Activated CD8-positive, alpha-beta memory T cell treated with anti-CD3 and anti-CD28 coated beads, Interleukin-2, amount 50 U/mL, for 4 hours (primary cell): ENCODE measurements around the gene SPN.
"Not testable (repeated sequence)": the region's sequence is repeated elsewhere in the genome, so short reads cannot be mapped to it uniquely, and the experiment has no call there.

Source experiments
- DNase-seq: peaks from one replicate; pipeline ENCODE4 v3.0.0-alpha.2; 2020

SPN gene

DNA sequence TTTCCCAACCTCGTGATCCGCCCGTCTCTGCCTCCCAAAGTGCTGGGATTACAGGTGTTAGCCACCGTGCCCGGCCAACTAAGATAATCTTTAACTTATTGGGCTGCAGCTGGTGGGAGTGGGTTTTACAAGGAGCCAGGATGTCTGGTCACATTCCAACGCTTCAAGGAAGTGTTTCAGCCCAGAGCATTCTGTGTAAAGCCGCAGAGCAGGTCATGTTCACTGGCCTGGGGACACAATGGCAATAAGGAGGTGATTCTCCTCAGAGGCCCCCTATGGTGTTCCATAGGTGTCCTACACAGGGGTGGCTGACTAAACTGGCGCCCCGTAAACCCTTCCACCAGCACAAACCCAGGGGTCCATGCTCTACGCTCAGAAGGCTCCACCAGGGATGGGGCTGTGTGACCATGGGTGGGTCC, 17.1 kb downstream of the SPN start:
- DNase-seq, result no peak

DNA sequence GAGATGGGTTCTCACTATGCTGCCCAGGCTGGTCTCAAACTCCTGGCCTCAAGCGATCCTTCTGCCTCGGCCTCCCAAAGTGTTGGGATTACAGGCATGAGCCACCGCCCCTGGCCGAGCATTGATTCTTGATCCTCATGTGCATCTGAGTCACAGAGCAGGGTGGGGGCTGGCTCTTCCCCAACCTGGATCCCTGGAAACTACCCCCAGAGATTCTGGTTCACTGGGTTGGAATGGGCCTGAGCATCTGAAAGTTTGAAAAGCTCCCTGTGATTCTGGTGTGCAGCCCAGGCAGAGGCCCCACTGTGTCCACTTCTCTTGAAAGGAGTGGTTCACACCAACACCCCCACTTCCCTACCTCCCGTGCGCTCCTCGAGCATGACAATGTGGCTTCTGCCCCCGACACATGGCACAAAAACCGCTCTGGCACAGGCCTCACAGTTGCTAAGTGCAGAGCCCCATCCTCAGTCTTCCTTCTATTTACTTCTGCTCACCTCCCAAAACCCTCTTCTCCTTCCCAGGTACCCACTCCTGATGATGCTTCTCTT, 20.6 kb downstream of the SPN start:
- DNase-seq, result no peak

DNA sequence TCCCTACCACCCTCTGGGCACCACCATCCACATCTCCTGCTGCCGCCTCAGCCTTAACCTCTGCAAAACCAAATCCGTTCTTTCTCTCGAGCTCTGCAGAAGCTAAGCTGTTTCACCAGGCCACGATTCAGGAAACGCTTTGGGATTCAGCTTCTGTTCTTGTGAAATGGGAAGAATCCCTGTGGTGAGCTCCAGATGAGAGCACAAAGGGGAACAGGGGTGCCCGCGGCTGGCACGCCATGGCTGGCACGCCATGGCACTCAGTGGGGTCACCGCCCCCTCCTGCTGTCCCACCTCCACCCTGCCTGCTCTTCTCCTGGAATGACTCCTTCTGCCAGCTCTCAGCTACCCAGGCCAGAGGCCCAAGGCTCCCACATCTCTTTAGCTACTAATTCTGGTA, 21.6 kb downstream of the SPN start:
- DNase-seq, result no peak

DNA sequence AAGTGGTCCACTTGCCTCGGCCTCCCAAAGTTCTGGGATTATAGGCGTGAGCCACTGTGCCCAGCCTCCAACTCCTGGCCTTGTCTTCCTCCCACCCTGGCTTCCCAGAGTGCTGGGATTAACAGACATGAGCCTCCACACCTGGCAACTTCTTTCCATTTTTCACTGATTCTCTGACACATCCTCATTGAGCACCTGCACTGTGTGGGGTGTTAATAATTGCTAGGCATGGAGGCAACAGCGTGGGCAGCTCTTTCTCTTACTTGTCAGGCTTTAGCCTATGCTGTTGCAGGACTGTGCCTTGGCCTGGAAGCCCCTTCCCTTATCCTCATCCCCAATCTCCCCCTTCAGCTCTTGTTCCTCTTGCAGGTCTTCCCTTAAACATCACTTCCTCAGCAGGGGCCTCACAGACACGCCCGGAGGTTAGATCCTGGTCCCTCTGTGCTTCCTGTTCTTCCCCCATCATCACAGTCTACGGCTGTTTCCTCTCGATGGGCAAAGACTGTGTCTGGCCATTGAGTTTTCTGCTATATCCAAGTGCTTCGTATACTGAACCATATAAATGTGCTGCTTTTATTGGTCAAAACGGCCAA, 23.8 kb downstream of the SPN start:
- no peak for DNase-seq

DNA sequence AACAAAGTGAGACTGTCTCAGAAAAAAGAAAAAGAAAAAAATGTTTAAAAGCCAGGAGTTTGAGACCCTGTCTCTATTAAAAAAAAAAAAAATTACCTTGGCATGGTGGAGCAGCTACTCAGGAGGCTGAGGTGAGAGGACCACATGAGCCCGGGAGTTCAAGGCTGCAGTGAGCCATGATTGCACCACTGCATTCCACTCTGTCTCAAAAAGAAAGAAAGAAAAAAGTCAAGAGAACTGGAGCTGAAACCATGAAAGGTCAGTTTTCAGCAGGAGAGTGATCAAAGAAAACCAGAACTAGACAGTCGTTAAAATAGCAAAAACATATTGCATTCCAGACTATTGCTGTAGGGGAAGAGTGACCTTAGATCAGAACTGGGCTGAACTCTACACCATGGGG, 24.7 kb downstream of the SPN start:
- DNase-seq, result no peak

DNA sequence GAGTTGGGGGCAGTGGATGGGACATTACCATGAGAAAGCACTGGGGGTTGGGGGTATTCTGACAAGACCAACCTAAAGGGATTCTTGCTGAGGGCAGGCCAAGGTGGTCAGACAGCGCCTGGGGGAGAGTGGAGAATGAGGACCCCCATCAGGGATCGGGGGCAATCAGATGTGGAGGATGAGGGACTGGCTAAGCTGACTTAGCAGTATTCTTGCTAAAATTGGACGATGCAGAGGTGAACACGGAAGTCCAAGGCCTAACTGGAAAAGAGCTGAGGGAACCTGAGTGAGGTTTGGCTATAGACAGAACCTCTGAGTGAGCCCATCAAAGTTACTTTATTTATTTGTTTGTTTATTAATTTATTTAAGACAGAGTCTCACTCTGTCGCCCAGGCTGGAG, 25.1 kb downstream of the SPN start:
- no peak for DNase-seq

DNA sequence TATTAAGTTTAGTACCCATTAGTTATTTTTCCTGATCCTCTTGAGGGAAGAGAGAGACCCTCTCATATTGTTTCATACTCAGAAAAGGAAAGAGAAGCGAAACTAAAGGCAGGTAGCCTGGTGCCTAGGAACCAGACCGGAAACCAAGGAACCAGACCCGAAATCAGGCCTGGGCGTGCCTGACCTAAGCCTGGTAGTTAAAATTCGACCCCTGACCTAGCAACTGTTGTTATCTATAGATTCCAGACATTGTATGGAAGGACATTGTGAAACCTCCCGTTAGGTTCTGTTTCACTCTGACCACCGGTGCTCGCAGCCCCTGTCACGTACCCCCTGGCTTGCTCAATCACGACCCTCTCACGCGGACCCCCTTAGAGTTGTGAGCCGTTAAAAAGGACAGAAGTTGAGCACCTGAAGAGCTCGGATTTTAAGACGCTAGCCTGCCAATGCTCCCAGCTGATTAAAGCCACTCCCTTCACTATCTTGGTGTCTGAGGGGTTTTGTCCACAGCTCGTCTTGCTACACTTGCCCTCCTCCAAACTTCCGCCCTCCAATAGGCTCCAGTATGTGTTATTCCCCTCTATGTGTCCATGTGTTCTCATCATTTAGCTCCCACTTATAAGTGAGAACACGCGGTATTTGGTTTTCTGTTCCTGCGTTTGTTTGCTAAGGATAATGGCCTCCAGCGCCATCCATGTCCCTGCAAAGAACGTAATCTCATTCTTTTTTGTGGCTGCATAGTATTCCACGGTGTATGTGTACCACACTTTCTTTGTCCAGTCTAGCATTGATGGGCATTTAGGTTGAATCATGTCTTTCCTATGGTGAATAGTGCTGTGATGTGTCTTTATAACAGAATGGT, 26.7 kb downstream of the SPN start:
- DNase-seq, result not testable (repeated sequence)

DNA sequence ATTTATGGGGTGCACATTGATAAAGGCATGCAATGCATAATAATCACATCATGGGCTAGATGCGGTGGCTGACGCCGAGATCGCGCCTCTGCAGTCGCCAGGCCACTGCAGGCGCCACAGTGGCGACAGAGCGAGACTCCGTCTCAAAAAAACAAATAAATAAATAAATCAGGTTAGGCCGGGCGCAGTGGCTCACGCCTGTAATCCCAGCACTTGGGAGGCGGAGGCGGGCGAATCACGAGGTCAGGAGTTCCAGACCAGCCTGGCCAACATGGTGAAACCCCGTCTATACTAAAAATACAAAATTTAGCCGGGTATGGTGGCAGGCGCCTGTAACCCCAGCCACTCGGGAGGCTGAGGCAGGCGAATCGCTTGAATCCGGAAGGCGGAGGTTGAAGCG, 29.6 kb downstream of the SPN start:
- DNase-seq, result not testable (repeated sequence)

DNA sequence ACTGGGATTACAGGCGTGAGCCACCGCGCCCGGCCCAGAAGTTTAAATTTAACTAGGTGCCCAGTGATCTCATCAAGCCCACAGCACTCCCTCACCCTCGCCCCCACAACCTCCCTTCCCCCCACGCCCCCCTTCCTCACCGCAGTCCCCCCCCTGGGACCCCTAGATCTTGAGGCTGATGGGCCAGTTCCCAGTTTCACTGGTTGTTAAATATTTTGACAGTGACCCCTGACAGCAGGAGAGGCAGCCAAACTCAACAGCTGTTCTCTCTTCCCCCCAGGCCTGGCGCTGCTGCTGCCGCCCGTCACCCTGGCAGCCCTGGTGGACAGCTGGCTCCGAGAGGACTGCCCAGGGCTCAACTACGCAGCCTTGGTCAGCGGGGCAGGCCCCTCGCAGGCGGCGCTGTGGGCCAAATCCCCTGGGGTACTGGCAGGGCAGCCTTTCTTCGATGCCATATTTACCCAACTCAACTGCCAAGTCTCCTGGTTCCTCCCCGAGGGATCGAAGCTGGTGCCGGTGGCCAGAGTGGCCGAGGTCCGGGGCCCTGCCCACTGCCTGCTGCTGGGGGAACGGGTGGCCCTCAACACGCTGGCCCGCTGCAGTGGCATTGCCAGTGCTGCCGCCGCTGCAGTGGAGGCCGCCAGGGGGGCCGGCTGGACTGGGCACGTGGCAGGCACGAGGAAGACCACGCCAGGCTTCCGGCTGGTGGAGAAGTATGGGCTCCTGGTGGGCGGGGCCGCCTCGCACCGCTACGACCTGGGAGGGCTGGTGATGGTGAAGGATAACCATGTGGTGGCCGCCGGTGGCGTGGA, 31.5 kb downstream of the SPN start:
- DNase-seq, result no peak

DNA sequence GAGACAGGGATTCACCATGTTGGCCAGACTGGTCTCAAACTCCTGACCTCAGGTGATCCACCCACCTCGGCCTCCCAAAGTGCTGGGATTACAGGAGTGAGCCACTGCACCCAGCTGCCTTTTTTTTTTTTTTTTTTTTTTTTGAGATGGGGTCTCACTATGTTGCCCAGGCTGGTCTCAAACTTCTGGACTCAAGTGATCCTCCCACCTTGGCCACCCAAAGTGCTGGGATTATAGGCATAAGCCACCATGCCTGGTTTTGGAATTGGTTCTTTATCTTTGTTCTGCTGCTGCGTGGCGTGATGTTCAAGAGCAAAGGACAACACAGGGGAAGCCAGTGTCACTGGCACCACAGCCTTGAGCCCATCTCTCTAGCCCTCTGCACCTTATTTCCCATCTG, 32.6 kb downstream of the SPN start:
- not testable (repeated sequence) for DNase-seq

DNA sequence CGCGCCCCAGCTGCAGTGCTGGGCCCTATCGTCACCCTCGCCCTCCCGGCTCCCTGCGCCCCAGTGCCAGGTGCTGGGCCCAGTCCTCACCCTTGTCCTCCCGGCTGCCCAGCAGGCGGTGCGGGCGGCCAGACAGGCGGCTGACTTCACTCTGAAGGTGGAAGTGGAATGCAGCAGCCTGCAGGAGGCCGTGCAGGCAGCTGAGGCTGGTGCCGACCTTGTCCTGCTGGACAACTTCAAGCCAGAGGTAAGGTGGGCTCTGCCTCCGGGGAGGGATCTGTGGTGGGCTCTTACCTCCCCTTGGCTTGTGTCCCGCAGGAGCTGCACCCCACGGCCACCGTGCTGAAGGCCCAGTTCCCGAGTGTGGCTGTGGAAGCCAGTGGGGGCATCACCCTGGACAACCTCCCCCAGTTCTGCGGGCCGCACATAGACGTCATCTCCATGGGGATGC, 33.9 kb downstream of the SPN start:
- no peak for DNase-seq

DNA sequence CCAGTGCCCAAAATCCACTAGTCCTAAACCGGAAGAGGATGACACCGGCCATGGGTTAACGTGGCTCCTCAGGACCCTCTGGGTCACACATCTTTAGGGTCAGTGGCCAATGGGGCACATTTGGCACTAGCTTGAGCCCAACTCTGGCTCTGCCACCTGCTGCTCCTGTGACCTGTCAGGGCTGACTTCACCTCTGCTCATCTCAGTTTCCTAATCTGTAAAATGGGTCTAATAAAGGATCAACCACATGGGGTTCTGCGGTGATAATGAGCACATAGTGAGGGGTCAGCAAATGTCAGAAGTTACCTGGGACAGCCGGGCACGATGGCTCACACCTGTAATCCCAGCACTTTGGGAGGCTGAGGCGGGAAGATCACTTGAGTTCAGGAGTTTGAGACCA, 34.3 kb downstream of the SPN start:
- no peak for DNase-seq

DNA sequence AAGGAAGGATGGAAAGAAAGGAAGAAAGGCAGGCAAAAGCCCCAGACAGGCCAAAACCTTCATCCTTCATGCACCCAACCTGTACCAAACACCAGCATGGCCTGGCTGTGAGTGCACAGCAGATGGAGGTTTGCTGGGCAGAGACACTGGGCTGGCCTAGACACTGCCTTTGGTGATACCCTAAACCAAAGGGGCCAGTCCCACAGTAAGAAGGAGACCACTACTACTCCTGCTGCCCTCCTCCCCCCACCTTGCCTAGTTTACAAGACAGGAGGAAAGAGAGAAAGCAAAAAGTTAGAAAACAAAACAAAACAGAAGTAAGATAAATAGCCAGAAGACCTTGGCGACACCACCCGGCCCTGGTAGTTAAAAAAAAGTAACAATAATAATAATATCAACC, 35.0 kb downstream of the SPN start:
- no peak for DNase-seq

DNA sequence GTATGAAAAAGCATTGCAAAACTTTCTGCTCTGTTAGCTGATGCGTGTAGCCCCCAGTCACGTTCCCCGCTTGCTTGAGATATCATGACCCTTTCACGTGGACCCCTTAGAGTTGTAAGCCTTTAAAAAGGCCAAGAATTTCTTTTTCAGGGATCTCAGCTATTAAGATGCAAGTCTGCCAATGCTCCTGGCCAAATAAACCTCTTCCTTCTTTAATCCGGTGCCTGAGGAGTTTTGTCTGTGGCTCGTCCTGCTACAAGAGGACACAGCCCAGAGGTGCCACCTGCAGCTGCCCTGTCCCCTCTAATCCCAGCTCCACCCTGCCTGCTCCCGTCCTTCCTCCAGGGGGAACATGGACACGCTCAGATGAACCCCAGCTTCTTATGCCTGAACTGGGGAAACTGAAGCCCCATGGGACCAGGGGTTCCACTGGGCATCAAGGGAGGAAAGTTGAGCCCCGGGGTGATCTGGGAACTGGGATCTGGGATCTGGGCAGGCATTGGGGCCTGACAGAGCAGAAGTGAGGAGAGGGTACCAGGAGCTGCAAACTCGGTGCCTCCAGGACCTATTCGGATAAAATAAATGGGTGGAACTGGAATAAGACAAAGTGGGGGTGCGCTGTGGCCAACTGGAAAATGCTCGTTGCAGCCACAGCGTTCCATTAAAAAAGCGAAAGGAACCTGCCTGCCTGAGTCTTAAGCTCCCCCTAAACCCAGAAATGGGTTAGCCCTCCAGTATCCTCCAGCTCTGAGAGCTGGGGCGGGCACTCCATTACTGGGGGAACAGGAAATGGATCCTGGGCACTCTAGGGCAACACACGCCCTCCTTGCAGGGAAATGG, 35.7 kb downstream of the SPN start:
- no peak for DNase-seq

DNA sequence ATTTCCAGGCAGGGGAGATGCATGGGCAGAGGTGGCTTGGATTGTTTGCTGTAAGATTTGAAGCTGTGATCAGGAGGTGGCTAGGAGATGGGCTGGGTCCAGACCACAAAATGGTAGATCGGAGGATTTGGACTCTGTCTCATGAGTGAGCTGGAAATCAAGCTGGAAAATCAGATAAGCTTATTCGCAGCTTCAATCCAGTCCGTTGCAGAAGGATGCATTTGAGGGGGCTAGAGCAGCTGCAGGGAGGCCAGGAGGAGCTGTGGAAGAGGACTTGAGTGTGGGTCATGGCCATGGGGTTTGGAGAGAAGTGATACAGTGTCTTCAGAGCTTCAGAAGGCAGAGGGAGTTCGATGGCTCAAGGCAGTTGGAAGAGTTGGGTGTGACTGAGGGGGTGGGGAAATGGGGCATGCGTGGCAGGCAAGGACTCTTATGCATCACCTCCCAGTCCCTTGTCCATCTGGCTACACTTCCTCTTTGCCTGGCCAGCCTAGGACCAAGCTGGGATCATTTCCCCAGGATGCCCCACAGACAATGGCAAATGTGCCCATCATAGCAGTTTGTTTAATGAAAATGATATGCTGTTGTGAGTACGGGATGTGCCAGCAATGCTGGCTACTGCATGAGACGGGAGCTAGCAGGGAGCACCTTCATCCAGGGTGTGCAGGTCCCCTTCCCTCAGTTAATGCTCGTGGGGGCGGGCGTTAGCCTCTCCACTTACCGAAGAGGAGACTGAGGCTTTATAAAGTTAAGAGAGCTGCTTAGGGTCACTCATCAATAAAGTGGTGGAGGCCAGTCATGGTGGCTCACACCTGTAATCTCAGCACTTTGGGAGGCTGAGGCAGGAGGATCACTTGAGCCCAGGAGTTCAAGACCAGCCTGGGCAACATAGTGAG, 36.5 kb downstream of the SPN start:
- no peak for DNase-seq

DNA sequence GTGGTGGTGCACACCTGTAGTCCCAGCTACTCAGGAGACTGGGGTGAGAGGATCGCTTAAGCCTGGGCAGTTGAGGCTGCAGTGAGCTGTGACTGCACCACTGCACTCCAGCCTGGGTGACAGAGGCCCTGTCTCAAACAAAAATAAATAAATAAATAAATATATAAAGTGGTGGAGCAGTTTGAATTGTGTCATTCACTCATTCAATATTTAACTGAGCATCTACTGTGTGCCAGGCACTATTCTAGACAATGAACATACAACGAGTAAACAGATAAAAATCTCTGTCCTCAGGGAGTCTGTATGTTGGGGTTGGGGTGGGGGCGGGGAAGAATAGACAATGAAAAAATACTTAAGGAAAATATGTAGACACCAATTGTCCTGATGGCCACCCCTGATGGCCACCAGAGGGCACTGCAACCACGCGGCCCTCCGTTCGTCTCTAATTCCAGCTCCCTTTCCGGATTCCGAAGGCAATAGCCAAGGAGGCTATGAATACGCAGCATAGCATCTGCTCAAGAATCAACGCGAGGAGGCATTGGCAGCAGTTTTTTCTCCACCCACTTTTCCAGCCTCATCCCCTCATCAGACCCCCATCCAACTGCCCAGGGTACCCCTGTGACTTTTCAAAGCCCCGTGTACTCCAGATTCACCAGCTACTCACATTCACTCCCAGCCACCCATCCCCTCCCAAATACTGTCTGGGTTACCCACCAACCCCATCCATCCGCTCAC, 37.4 kb downstream of the SPN start:
- DNase-seq, result peak; percentile 73

DNA sequence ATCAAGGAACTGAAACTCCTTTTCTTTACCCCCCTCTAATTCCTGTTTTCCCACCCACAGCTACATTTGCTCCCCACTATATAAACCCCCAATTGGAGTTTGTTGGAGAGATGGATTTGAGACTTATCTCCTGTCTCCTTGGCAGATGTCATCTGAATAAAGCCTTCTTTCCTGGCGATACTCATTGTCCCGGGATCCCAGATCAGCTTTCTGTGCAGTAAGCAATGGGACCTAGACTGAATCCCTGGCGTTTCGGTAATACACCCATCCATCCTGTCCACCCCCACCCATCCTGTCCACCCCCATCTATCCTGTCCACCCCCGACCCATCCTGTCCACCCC, 38.1 kb downstream of the SPN start:
- DNase-seq, result no peak

DNA sequence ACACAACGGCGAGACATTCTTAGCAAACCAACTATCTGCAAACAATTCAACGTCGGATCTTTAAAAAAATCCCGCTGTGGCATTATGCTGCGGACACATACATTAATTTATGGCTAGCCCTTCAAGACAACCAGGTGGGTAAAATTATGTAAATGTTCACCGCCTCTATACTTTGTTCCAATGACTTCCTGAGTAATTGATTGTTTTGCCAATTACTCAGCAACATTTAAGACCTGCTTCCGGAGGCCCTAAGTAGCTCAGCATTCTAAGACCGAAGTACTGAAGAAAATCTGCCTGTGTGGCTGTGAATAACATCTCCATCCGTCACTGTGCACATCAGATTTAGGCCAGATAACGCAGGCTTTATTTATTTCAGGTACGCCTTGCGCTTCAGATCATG, 39.2 kb downstream of the SPN start:
- DNase-seq, result no peak

DNA sequence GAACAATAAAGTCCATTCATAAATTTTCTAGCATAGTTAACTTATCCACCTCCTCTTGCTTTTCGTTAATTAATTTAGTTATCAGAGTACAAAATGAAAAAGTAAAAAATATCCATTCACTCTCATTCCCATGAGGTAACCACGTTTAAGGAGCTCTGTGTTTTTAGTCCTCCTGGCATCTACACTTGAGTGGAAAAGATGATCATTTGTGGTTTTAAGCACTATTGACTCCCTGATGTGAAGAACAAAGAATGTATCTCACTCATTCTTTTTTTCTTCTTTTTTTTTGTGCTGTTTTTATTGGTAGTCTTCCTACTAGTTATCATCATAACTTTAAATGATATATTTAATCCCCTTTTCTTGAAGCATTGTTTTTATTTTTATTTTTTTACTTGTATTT, 42.0 kb downstream of the SPN start:
- no peak for DNase-seq

DNA sequence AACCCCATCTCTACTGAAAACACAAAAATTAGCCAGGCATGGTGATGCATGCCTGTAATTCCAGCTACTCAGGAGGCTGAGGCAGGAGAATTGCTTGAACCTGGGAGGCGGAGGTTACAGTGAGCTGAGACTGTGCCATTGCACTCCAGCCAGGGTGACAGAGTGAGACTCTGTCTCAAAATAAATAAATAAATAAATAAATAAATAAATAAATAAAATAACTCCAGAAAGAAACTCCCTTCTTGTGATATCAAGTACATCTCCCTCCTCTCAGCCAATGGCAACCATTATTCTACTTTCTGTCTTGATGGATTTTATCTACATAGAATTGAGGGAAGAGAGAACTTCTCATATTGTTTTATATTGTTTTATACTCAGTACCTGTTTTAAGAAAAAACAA, 44.1 kb downstream of the SPN start:
- not testable (repeated sequence) for DNase-seq
